ENCODE results near the gene KIF17.

GRCh38 chr1:20735581-20736111 lies 17.8 kb upstream of the KIF17 start:
- TF ChIP-seq CTCF (IDR thresholded peaks at IDR 0.05) (no peak), EZH2 (IDR thresholded peaks at IDR 0.05) (no peak)

Measured in neural progenitor cell (in vitro differentiated cells).